Fibroblast of skin of abdomen (primary cell): ENCODE measurements around the gene SYCP3.
"Not testable (repeated sequence)": the region's sequence is repeated elsewhere in the genome, so short reads cannot be mapped to it uniquely, and the experiment has no call there.

Experiments used
- DNase-seq: peaks from one replicate; pipeline ENCODE4 v3.0.0-alpha.2; 2013

The SYCP3 gene

DNA sequence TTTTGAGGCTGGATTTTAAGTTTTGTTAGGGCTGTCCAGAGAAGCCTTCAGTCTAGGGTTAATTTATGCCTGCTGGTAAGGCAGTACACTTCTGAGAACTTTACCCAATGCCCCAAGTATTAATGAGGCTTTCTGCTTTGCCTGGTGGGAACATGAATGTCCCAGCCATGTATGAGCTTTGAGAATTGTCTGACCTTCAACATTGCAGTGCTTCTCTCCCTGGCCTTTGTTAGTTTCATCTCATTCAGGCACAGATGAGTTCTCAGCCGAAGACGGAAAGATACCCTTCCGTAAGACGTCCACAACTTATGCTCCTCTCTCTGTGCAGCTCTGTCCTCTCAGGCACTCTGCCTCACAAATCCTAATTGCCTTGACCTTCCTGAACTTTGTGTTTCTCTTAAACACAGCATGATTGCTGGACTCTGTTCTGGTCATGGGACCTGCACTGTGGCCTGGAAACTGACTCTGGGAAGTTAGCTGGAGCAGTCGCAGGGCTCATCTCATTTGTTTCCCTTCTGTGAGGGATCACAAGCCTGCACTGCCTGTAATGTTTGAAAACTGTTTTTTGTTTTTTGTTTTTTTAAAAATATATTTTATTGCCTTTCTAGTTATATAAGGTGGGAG is 26.1 kb downstream of the SYCP3 start:
- no peak for DNase-seq

DNA sequence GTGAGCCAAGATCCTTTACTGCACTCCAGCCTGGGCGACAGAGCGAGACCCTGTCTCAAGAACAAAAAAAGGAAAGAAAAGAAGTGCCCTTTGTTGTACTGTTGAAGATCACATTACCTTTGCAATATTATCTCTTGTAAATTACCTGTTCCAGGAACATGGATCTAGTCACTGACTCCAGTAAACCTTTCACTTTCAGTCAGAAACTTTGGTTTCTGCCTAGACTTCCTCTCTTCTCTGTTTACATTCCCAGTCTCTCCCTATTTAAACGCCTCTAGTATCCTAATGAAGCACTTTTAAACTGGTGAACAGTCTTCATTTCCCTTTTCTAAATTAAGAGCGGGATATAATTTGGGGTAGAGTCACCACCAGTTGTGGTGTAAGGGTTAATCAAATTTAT is 29.0 kb downstream of the SYCP3 start:
- DNase-seq, result no peak

DNA sequence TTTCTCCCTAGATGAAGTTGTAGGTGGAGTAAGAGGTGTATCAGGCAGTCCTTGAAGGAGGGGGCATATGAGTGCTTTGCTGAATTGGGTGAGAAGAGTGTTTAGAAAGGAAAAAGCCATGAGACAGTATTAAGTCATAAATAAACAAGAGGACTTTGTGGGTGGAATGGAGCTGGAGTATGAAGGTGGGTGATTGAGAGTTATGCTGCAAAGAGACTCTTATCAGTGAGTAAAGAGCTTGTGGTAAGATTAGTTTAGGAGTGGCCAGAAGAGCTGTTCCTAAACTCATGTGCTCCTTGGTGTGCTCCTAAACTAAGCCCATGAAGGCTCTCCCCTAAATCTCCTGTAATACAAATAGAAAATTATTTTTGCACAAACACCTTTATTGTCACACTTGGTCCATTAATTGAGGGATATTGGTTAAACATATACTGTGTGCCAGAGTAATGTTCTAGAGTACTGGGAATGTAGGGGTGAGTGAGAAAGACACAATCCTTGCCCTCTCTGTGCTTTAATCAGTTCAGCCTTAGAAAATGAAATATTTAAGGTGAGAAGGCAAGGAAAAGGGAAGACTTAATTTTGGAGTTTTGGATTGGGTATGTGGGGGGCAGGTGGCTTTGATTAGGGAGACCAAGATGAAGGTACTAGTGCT is 32.0 kb downstream of the SYCP3 start:
- no peak for DNase-seq

DNA sequence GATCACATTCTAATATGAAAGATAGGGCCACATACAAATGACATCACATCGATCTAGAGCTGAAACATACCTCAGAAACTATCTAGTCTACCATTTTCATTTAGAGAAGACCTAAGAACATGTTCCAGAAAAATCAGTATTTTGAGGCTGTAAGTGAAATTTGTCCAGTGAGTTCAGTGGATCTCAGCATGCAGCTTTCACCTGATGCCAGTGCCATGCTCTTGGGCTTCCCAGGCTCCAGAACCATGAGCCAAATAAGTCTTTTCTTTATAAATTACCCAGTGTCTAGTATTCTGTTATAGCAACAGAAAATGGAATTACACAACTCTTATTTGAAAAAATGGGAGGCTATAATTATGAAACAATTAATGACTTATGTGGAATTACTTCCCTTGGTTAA is 32.9 kb downstream of the SYCP3 start:
- DNase-seq, result no peak

DNA sequence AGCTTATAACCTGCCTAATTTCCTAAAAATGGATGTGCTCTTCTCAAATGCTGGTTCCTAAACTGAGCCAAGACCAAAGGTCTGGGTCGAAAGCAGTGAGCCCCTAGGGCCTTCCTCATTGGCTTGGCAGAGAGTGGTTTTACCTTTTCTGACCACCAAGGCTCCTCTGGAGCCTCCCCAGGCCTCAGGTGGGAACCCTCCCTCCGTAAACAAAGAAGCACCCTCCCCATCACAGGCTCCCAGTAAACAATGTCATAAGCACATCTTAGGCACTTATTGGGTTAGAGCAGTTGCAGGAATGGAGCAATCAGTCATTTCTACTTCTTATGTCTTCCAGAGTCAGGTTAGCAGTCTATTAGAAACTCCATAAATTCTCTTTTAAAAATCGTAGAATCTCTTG is 35.8 kb downstream of the SYCP3 start:
- no peak for DNase-seq

DNA sequence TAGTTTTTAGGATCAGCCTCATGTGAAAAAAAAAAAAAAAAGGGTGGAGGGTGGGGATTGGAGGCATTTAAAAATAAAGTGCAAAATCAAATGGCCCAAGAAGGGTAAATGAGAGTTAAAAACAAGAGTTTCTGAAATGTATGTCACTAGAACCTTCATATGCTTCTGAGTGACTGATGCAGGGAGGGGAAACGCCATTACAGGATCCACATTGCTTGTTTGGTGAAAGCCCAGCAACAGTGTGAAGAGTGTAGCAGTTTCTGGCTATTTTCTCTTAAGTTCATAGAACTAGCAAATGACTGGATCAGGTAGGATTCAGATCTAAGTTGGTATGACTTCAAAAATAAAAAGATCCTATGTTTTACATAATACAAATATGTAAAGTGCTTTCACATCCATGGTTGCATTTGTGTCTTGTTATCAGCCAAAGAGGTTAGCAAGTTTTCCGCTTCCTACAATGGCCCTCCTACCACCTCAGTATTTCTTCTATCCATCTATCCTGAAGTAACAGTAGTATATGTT is 38.9 kb downstream of the SYCP3 start:
- DNase-seq, result no peak

DNA sequence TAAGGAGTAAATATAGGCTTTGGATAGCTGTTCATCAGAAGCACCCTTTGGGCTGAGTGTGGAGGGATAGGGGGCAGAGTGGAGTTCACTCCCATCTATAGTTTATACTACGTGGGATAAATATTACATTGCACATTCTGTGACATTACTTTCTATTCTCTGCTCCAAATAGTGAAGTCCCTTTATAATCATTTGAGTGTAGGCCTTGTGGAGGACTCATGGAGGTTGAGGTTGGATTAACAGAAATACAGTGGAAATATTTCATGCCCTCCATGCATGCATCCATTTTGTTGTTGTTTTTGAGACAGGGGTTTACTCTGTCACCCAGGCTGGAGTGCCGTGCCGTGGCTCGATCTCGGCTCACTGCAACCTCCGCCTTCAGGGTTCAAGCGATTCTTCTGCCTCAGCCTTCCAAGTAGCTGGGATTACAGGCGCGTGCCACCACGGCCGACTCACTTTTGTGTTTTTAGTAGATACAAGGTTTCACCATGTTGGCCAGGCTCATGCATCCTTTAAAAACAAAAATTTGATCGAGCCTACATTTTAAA is 40.4 kb downstream of the SYCP3 start:
- DNase-seq, result no peak

DNA sequence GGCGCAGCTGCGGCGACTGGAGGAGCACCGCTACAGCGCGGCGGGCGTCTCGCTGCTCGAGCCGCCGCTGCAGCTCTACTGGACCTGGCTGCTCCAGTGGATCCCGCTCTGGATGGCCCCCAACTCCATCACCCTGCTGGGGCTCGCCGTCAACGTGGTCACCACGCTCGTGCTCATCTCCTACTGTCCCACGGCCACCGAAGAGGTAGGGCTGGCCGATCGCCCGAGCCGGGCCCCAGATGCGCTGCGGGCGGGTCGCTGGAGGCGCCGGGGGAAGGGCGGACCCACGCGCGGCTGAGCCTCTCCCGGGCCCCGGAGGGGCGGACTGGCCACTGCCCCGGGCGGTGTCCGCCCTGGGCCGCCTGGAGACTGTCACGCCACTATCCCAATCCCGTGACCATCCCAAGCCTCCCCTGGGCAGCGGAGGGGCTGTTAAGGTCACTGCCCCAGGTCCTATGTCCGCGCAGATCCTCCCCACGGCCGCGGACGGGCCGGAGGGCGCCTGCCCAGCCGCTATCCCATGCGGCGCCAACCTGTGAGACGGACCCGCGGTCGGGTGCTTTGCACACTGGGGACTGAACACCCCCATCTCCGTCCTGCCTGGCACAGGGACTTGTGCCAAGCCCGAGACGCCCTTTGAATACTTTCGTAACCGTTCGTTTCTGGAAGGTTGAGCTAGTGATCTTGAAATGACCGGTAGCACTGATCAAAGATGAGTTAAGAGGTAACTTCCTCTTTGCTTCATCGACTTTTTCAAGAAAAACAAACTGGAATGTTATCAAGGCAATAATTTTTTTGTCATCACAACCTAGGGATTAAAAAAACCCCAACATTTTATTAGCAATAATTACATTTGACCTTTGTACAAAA is 41.1 kb downstream of the SYCP3 start:
- peak; percentile 44 for DNase-seq

DNA sequence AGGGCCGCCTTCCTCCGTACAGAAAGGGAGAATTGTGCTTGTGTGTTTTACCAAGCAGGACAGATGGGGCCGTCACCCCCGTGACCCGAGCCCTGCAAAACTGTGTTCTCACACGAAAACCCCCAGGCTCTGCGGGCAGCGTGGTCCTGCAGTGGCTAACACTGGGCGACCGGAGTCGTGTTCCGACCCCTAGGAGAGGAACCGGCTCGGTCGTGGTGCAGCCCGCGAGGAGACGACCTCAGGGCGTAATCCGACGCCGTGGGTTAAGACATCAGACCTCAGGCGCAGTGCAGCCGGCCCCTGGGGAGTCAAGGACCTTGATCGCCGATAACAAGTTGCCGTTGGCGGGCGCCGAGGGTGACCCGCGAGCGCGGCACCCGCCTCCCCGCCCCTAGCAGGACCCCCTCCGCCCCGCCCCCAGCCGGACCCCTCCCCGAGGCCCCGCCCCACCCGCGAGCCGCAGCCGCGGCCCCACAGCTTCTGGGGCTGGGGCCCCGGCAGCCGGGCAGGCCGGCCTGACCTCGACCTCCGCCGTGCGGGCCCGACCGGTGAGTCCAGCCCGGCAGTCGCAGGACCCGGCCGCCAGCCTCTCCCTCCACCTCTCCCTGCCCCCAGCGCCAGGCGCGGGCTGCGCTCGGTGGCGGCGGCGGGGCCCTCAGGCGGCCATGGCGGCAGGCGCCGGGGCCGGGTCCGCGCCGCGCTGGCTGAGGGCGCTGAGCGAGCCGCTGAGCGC is 41.9 kb downstream of the SYCP3 start, which contains the start of gene CHPT1:
CHPT1 (plus strand) TSS at position 444 of the 733 bp plus-strand sequence; CDS start at position 666, 222 bp downstream.
- DNase-seq, result peak; percentile 33

DNA sequence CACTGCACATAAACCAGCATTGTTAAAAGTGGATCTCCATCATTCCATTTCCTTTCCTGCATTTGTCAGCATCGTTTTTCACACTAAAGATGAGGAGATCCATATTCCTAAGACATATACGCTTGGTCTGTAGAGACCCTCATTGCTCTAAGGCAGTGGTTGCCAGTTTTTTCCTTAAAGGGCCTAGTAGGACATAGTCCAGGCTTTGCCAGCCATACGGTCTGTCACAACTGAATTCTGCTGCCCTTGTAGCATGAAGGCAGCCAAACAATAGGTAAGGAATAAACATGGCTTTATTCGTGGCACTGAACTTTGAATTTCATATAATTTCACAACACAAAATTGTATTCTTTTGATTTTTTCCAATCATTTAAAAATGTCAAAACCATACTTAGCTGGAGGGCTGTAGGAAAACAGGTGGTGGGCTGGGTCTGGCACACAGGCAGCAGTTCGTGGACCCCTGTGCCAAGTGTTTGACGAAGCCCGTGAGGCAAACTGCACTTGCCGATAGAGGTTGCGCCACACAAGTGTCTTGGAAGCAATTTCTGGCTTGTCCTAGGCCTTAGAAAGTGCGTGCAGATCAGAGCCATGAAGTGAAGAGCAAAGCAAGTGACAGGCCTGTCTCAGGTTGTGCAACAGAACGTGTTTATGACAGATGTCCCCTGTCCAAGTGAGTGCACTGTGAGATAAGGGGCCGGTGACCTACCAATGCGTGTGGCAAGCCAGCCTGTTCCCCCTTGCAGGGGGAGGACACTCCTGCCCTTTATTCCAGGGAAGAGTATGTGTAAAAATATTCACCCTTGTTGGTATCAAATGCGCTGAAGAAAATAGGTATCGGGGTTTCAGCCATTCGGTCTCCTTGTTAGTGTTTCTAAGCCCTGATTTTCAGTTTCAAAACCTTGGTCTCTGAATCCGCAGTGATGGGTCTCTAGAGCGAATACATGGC is 42.7 kb downstream of the SYCP3 start:
- no peak for DNase-seq

DNA sequence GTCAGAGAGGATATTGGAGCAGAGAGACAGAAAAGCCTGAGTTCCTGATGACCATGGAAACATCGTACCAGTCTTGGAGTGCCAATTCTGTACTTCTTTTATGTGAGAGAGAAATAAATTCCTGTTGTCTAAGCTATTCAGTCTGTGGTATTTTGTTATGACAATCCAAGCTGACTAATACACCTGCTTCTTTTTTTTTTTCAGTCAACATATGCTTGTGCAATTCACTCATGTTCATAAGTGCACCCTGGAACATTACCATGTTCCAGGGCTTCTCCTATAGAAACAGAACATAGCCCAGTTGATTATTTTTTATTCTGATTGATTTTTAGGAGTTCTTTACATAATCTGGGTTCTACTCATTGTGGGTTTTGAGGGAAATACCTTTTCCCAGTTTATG is 43.6 kb downstream of the SYCP3 start:
- no peak for DNase-seq

DNA sequence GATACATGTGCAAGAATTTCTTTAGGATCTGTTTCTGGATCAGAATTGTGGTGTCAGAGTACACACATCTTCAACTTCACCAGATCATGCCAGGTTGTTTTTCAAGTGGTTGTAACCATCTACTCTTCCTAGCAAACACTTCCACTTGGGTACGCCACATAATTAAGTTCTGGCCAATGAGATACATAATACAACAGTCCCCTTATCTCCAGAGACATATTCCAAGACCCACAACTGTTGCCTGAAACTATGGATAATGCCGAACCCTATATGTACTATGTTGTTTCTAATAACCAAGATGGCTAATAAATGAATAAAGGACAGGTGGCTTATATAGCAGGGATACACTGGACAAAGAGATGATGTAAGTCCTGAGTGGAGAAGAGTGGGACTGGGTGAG is 44.3 kb downstream of the SYCP3 start:
- no peak for DNase-seq

DNA sequence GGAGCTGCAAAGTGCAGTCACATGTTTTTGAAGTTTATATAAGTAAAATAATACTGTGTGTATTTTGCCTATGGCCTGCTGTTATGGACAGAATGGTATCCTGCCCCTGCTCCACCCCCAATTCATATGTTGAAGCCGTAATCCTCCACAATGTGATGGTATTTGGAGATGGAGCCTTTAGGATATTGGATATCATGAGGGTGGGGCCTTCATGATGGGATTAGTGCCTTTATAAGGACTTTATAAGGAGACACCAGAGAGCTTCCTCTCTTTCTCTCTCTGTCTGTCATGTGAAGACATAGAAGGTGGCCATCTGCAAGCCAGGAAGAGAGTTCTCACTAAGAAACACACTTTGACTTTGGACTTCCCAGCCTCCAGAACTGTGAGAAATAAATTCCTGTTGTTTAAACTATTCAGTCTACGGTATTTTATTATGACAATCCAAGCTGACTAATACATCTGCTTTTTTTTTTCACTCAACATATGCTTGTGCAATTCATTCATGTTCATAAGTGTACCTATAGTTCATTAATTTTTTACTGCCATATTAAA is 44.9 kb downstream of the SYCP3 start:
- no peak for DNase-seq

DNA sequence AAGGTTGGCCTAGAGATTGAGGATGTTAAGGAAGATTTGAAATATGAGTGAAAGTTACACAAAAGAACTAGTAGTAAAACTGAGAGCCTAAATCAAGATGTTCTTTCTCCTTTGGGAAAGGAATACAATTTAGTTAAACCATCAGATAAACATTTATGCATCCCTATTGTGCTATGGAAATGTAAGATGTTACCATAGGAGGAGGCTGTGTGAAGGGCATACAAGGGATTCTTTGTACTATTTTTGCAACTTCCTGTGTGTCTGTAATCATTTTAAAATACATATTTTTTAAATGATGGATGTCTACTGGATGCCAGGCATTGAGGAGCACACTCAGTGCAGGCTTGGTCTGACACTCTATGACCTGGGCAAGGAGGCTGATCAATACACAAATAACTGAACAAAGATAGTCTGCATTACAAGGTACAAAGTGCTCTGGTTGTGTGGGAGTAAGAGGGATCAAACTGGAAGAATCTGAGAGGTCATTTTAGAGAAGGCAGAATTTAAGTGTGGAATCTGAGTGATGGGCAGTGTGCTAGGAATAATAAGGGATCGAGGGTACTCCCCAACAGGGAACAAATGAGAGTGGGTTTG is 47.7 kb downstream of the SYCP3 start:
- no peak for DNase-seq

DNA sequence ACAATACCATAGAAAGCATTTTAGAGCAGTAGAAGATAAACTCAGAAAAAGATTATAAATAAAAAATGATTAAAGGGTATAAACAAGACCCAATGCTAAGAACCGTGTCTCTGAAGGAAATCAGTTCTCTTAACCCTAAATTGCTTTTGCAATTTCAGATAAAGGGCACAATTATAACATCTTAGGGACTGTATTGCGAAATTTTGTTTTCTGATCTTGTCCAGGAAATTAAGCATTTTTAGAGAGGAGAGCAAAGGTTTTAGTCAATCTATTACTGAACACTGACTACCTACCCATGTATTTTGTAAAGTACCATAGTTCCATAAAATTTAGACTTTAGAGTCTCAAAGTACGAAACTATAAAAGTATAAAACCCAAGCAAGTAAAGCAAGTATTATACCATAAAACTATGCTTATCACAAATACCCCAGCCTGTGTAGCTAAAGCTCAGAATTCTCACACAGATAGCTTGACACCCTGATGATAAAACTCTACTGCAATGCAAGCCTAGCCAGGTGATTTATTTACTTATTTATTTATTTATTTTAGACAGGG is 48.6 kb downstream of the SYCP3 start:
- DNase-seq, result no peak

DNA sequence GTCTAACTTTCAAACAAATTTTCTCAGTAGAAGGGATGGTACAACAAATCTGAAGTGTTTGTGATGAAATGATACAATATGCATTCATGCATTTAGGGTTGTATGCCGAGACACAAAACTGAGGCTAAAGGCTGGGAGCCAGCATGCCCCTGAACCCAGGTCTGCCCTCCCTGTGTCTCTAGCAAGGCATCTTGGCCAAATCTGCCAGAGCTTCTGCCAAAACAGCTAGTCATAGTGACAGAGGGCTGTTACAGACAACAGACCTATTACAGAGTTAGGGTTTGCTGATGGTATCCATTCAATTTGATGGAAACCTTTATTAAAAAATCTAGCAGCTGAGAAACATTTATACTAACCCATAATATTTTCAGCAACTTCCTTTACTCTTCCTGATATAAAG is 53.1 kb downstream of the SYCP3 start:
- DNase-seq, result no peak

DNA sequence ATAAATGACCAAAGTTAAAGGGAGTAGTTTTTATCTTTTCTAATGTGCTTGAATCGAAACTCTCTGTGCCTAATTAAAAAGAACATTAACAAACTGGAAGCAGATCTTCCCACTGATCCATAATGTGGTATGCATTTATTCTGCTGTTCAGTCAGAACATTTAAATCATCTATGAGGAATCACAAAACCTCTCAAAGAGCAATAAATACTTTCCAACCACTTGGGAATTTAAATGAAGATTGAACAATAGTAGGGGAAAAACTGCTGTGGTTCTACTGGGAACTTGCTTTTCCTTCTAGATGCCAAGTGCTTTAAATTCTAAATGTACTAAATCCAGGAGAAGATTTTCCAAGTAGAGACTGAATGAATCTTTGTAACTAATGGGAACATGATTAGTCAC is 54.2 kb downstream of the SYCP3 start:
- peak; percentile 49 for DNase-seq

DNA sequence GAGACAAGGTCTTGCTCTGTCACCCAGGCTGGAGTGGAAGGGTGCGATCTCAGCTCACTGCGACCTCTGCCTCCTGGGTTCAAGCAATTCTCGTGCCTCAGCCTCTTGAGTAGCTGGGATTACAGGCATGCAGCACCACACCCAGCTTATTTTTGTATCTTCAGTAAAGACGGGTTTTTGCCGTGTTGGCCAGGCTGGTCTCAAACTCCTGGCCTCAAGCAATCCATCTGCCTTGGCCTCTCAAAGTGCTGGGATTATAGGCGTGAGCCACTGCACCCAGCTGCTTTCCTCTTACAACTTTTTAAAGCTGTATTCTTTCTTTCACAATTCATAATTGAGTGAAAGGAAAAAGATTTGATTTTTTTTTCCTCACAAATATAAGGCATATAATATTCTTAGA is 57.6 kb downstream of the SYCP3 start:
- not testable (repeated sequence) for DNase-seq

DNA sequence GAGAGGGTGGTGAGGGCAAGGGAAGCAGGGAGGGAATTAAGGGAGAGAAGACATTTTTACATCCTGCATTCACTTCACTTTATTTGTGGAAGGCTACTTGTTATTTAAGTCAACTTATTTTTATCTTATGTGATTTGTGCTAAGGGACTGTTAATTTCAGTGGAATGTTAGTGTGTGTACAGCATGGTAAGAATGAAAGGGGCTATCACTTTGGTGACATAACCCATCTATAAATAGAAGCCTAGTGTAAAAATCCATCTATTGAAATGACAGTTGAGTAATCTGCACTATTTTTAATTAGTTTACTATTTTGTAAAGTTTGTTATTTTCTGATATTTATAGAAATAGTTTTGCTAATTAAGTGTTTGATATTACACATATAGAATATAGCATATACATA is 58.6 kb downstream of the SYCP3 start:
- no peak for DNase-seq

DNA sequence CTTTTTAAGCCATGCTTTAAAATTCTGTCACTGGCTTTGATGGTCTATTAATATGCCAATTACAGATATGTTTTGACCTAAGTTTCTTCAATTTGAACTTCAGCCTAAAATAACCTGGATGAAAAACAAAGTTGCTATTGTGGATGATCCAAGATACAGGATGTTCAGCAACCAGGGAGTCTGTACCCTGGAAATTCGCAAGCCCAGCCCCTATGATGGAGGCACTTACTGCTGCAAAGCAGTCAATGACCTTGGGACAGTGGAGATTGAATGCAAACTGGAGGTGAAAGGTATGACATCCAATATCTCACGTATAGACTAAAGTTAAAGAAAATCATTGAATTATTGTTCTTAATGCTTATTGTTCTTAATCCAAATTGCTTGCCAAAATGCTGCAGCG is 59.0 kb downstream of the SYCP3 start:
- DNase-seq, result no peak
